ENCODE results near the gene FABP7. TPM values are rescaled to one million over a fixed set of nuclear protein-coding genes. Genes with fewer than 3 reads are reported as not detected.

FABP7 gene
- total RNA-seq, 2 donors from 2014 or later = not detected

DNA sequence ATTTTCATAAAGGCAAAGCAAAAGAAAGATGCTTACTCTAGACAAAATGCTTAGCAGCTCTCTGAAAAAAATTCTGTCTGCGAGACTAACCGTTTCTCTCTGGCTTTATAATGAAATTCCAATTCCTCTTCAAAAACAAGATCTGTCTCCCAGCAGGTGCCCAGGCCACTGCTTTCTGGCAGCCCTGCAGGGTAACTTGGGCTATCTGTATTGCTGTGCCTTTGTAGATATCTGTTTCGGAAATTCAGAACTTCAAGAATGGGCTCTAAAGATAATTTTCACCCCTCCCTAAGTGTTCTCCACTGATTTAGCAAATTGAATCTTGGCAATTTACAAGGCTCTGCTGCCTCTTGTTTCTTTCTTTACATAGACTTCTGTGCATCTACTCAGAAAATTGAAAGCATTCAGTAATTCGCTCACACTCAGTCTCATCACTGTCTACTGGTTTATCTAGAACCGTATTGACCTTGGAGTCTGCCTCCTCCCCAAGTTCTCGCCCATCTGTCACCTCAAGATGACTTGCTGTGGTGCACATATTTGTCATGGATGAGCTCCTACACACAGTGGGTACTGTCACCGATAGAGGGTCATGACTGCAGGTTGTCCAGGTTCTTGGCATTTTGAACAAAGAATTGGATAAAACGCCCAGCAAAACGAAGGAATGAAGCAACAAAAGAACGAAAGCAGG, 26.4 kb upstream of the FABP7 start:
- no peaks in the 10 kb centered on the region for H3K36me3 ChIP-seq
- no peak overlapping the region for H3K27ac ChIP-seq
- ATAC-seq (ENCODE audit: insufficient number of reproducible peaks, low FRiP score, low read depth) (no peak), DNase-seq (ENCODE audit: low spot score) (no peak)
- no peak overlapping the region for H3K4me3 ChIP-seq
- no peaks in the 10 kb centered on the region for H3K27me3 ChIP-seq (replicated peaks; ENCODE audit: insufficient read depth)
- H3K9me3 ChIP-seq = no peaks in the 10 kb centered on the region
- no peak for TF ChIP-seq CTCF (IDR thresholded peaks at IDR 0.05)
- no peaks in the 10 kb centered on the region for H3K4me1 ChIP-seq (ENCODE audit: control insufficient read depth in 1 of 2, low read depth in 2 of 2)

GRCh38 chr6:122753688-122754056, 25.8 kb upstream of the FABP7 start:
- Histone ChIP-seq H3K36me3 (no peaks in the 10 kb centered on the region), H3K9me3 (no peaks in the 10 kb centered on the region), H3K27ac (no peak overlapping the region), H3K27me3 (replicated peaks; ENCODE audit: insufficient read depth) (no peaks in the 10 kb centered on the region), H3K4me1 (ENCODE audit: control insufficient read depth in 1 of 2, low read depth in 2 of 2) (no peaks in the 10 kb centered on the region), H3K4me3 (no peak overlapping the region)
- ATAC-seq (ENCODE audit: insufficient number of reproducible peaks, low FRiP score, low read depth) (no peak), DNase-seq (ENCODE audit: low spot score) (no peak)
- TF ChIP-seq CTCF (IDR thresholded peaks at IDR 0.05) = no peak

- no peak overlapping the region for H3K27ac ChIP-seq
- H3K9me3 ChIP-seq = no peaks in the 10 kb centered on the region
- no peak for DNase-seq (ENCODE audit: low spot score)
- TF ChIP-seq CTCF (IDR thresholded peaks at IDR 0.05) = no peak
- no peak for ATAC-seq (ENCODE audit: insufficient number of reproducible peaks, low FRiP score, low read depth)
- no peaks in the 10 kb centered on the region for H3K27me3 ChIP-seq (replicated peaks; ENCODE audit: insufficient read depth)
- H3K4me1 ChIP-seq (ENCODE audit: control insufficient read depth in 1 of 2, low read depth in 2 of 2) = no peaks in the 10 kb centered on the region
- H3K4me3 ChIP-seq = no peak overlapping the region
- no peaks in the 10 kb centered on the region for H3K36me3 ChIP-seq
Observed at GRCh38 chr6:122754191-122754731, 25.3 kb upstream of the FABP7 start.

GRCh38 chr6:122755901-122756300, 23.6 kb upstream of the FABP7 start:
- no peaks in the 10 kb centered on the region for H3K27me3 ChIP-seq (replicated peaks; ENCODE audit: insufficient read depth)
- no peak overlapping the region for H3K4me3 ChIP-seq
- no peaks in the 10 kb centered on the region for H3K9me3 ChIP-seq
- no peaks in the 10 kb centered on the region for H3K4me1 ChIP-seq (ENCODE audit: control insufficient read depth in 1 of 2, low read depth in 2 of 2)
- ATAC-seq (ENCODE audit: insufficient number of reproducible peaks, low FRiP score, low read depth) = no peak
- no peak overlapping the region for H3K27ac ChIP-seq
- H3K36me3 ChIP-seq = no peaks in the 10 kb centered on the region
- no peak for DNase-seq (ENCODE audit: low spot score)
- no peak for TF ChIP-seq CTCF (IDR thresholded peaks at IDR 0.05)

- no peak overlapping the region for H3K27ac ChIP-seq
- H3K4me1 ChIP-seq (ENCODE audit: control insufficient read depth in 1 of 2, low read depth in 2 of 2) = no peaks in the 10 kb centered on the region
- no peak for TF ChIP-seq CTCF (IDR thresholded peaks at IDR 0.05)
- ATAC-seq (ENCODE audit: insufficient number of reproducible peaks, low FRiP score, low read depth) (no peak), DNase-seq (ENCODE audit: low spot score) (no peak)
- H3K9me3 ChIP-seq = no peaks in the 10 kb centered on the region
- H3K4me3 ChIP-seq = no peak overlapping the region
- no peaks in the 10 kb centered on the region for H3K27me3 ChIP-seq (replicated peaks; ENCODE audit: insufficient read depth)
- H3K36me3 ChIP-seq = no peaks in the 10 kb centered on the region
Observed at GRCh38 chr6:122758927-122759334, 20.6 kb upstream of the FABP7 start.

Measured in thoracic aorta (tissue), 2 donors.